Cardiac fibroblast (primary cell): ENCODE measurements around the gene ITPKC.

Experiments
- DNase-seq, 2 donors: peaks; one replicate each; pipeline versions ENCODE4 v3.0.0 to v3.0.0-alpha.2; 2010; ENCODE audit warnings: low read depth in 2 of 2
- H3K4me3 ChIP-seq, 2 donors: replicated peaks in 1 of 2; 1 replicate in 1 of 2; 2 replicates in 1 of 2; pipeline ENCODE4 v1.5.1; 2011; ENCODE audit warnings: low read depth in 2 of 2, low read length in 2 of 2, mild to moderate bottlenecking in 2 of 2, moderate library complexity in 1 of 2
- TF ChIP-seq, protein P1 (sequence below): IDR thresholded peaks from one replicate; pipeline ENCODE4 v1.5.1; 2011; ENCODE audit warnings: low read depth, mild to moderate bottlenecking, low read length, inconsistent platforms

ITPKC gene

GRCh38 chr19:40776364-40776763, 59.5 kb downstream of the ITPKC start:
- TF ChIP-seq, protein P1, sequence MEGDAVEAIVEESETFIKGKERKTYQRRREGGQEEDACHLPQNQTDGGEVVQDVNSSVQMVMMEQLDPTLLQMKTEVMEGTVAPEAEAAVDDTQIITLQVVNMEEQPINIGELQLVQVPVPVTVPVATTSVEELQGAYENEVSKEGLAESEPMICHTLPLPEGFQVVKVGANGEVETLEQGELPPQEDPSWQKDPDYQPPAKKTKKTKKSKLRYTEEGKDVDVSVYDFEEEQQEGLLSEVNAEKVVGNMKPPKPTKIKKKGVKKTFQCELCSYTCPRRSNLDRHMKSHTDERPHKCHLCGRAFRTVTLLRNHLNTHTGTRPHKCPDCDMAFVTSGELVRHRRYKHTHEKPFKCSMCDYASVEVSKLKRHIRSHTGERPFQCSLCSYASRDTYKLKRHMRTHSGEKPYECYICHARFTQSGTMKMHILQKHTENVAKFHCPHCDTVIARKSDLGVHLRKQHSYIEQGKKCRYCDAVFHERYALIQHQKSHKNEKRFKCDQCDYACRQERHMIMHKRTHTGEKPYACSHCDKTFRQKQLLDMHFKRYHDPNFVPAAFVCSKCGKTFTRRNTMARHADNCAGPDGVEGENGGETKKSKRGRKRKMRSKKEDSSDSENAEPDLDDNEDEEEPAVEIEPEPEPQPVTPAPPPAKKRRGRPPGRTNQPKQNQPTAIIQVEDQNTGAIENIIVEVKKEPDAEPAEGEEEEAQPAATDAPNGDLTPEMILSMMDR: no peak
- no peak for DNase-seq
- H3K4me3 ChIP-seq: no peak overlapping the region

DNA sequence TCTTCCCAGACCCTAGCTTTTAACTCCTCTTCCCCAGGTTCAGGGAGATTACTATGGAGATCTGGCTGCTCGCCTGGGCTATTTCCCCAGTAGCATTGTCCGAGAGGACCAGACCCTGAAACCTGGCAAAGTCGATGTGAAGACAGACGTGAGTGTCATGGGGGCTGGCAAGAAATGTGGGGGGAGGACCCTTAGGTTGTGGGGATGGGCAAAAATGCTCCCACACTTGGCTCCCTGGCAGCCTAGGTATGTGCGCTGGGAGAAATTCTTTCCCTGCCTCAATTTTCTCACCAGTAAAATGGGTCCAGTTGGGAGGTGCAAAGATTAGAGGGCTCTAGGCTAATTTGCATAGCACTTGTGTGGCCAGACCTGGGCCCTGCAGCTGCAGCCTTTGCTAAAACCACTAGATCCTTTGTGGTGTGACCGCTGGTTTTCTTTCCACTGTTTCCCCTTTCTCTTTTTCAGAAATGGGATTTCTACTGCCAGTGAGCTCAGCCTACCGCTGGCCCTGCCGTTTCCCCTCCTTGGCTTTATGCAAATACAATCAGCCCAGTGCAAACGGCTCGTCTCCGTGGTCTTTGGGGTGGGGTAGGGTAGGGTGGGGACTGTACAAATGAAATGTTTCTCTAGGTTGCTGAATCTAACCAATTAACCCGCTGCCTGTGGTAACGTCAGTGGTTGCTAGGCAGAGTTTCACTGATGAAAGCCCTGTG, 60.2 kb downstream of the ITPKC start:
- TF ChIP-seq, protein P1: no peak
- DNase-seq: peak; percentile 94
- H3K4me3 ChIP-seq: peak overlapping the region; percentile 56 to 64

DNA sequence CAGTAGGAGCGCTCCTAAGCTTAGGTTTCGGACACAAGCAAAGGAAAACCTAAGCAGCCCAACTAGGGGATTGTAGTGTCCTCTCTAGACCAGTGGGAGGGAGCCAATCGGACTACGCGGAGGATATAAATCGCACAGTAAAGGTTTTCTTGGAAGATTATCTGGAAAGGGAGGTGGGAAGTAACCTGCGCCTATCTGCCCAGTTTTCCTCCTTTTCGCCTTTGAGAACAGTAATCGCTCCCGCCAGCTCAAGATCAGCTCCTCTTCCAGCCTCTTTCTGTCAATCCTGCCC, 60.7 kb downstream of the ITPKC start:
- peak overlapping the region; percentile 56 to 64 for H3K4me3 ChIP-seq
- TF ChIP-seq, protein P1: no peak

DNA sequence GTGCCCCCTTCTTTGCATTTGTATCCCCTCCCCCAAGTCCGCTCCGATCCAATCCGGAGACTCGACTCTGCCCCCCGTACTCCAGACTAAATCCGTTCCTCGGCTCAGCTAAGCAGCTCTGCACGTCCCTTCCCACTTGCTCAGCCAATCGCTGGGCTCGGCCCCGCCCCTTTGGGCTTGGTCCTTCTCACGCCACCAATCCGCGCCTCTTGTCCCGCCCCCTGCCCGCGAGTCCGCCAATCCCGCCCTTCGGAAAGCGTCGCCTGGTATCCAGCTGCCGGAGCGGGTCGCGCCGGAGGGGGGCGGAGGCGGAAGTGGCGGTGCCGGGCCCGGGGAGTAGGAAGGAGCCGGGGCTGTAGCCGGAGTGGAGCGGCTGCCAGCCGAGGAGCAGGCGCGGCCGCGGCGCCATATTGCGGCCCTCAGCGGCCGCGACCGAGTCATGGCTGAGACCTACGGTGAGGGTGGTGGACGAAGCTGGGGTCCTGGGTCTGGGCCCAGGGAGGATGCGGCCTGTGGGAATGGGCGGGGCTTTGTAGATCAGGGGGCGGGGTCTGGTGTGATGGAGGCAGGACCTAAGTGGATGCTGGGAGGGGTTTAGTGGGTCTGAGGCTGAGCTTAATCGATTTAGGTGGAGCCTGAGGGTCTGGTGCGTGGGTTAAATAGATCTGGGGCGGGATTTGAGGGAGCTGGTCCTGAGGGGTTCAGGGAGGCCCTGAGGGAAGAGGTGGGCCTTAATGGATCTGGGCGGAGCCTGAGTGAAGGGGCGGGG, 61.2 kb downstream of the ITPKC start, which contains the start of gene RAB4B:
TSS of gene RAB4B (plus strand) at position 311 of the 769 bp plus-strand sequence. CDS start at position 440, 129 bp downstream.
- H3K4me3 ChIP-seq: peak within 1 kb of the TSS; percentile 61 to 79
- peak; percentile 99 to 100 for DNase-seq
- TF ChIP-seq, protein P1: no peak

More for the DNA sequence above, 60.7 kb downstream of the ITPKC start:
- no peak for DNase-seq

- H3K4me3 ChIP-seq: peak overlapping the region; percentile 61 to 79
- DNase-seq: peak in 1 of 2 donors; percentile 42
- TF ChIP-seq, protein P1: no peak
These were observed 61.9 kb downstream of the ITPKC start for GRCh38 chr19:40778706-40779284.

DNA sequence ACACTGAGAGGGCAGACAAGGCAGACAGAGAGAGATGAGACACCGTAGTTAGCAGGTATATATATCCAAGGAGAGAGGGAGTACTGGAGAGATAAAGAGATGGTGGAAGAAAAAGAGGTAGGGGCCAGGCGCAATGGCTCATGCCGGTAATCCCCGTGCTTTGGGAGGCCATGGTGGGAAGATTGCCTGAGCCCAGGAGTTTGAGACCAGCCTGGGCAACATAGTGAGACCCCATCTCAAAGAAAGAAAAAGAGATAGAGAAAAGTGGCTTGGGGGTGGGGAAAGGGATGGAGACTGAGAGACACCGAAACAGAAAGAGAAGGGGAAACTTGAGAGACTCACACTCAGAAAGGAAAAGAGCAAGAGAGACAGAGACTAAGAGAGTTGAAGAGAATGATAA, 63.7 kb downstream of the ITPKC start:
- no peak overlapping the region for H3K4me3 ChIP-seq
- TF ChIP-seq, protein P1: no peak
- DNase-seq: no peak
